HL-60 (cell line): ENCODE results near the gene LGALS4.
"Not testable (repeated sequence)": the region's sequence is repeated elsewhere in the genome, so short reads cannot be mapped to it uniquely, and the experiment has no call there.

Experiments used
- DNase-seq, 2 experiments: peaks; one replicate each; pipeline ENCODE4 v3.0.0-alpha.2; 2010 to 2020; ENCODE audit warnings: low read depth in 1 of 2, low spot score in 1 of 2
- H3K27ac ChIP-seq: fragments of 250-450 bp; sonication (Bioruptor Pico); replicated peaks from 2 replicates; pipeline ENCODE4 v1.5.1; 2020; ENCODE audit warnings: mild to moderate bottlenecking, moderate library complexity
- H3K27me3 ChIP-seq: fragments of 250-450 bp; sonication (Bioruptor Pico); 2 replicates; pipeline ENCODE4 v1.5.1; 2021; ENCODE audit warnings: mild to moderate bottlenecking, moderate library complexity; ENCODE audit not compliant: insufficient read depth, poor library complexity, severe bottlenecking
- H3K4me3 ChIP-seq: replicated peaks from 2 replicates; pipeline ENCODE4 v1.5.1; 2011; ENCODE audit warnings: mild to moderate bottlenecking, control low read depth, low read length; ENCODE audit not compliant: insufficient read depth
- GABPA ChIP-seq: IDR thresholded peaks from 2 replicates; pipeline ENCODE4 v1.6.1; 2012; ENCODE audit warnings: low read depth
- POLR2AphosphoS5 ChIP-seq: IDR thresholded peaks from 2 replicates; pipeline ENCODE4 v1.6.1; 2012; ENCODE audit warnings: low read depth
- SPI1 ChIP-seq: IDR thresholded peaks from 2 replicates; pipeline ENCODE4 v1.6.1; 2012; ENCODE audit warnings: low read depth, mild to moderate bottlenecking, borderline replicate concordance
- TF ChIP-seq, protein P1 (sequence below): IDR thresholded peaks from one replicate; pipeline ENCODE4 v1.5.1; 2011; ENCODE audit warnings: low read length, control low read depth, inconsistent platforms; ENCODE audit not compliant: insufficient read depth
- TF ChIP-seq, protein P2 (sequence below): IDR thresholded peaks from 2 replicates; pipeline ENCODE4 v1.6.1; 2012; ENCODE audit warnings: low read depth; ENCODE audit not compliant: insufficient replicate concordance

Gene LGALS4

DNA sequence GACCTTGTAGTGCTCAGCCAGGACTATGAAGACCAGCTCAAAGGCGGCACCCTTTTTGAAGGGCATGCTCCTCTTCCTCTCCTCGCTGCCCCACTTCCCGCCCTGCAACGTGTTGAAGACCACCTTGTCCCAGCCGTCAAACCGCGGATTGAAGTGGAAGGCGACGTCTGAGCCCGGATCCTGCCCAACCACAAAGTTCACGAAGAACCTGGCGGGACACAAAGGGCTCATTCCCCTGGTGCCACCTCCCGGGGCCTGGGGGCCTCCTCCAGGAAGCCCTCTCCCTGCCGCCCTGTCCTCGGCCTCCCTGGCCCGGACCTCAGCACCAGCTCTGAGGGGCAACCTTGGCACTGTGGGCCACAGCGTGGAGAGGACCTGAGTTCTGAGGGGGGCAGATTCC, 4.0 kb downstream of the LGALS4 start:
- no peak overlapping the region for H3K4me3 ChIP-seq
- no peak overlapping the region for H3K27ac ChIP-seq
- no peak for DNase-seq

DNA sequence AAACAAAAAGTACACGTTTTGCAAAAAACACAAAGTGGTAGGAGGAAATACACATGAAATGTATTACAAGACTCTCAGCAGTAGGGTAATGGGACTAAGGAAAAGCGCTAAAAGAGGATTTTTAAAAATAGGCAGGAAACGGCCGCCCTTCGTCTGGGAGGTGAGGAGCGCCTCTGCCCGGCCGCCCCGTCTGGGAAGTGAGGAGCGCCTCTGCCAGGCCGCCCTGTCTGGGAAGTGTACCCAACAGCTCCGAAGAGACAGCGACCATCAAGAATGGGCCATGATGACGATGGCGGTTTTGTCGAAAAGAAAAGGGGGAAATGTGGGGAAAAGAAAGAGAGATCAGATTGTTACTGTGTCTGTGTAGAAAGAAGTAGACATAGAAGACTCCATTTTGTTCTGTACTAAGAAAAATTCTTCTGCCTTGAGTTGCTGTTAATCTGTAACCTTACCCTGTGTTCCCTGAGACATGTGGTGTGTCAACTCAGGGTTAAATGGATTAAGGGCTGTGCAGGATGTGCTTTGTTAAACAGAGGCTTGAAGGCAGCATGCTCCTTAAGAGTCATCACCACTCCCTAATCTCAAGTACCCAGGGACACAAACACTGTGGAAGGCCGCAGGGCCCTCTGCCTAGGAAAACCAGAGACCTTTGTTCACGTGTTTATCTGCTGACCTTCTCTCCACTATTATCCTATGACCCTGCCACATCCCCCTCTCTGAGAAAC, 5.2 kb downstream of the LGALS4 start:
- DNase-seq, H3K4me3 ChIP-seq: not testable (repeated sequence)

More for the DNA sequence above, 4.0 kb downstream of the LGALS4 start:
- H3K27me3 ChIP-seq: no peaks in the 10 kb centered on the region
- TF ChIP-seq, protein P1, sequence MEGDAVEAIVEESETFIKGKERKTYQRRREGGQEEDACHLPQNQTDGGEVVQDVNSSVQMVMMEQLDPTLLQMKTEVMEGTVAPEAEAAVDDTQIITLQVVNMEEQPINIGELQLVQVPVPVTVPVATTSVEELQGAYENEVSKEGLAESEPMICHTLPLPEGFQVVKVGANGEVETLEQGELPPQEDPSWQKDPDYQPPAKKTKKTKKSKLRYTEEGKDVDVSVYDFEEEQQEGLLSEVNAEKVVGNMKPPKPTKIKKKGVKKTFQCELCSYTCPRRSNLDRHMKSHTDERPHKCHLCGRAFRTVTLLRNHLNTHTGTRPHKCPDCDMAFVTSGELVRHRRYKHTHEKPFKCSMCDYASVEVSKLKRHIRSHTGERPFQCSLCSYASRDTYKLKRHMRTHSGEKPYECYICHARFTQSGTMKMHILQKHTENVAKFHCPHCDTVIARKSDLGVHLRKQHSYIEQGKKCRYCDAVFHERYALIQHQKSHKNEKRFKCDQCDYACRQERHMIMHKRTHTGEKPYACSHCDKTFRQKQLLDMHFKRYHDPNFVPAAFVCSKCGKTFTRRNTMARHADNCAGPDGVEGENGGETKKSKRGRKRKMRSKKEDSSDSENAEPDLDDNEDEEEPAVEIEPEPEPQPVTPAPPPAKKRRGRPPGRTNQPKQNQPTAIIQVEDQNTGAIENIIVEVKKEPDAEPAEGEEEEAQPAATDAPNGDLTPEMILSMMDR: no peak
- TF ChIP-seq GABPA: no peak

GRCh38 chr19:38806371-38806770, 6.4 kb downstream of the LGALS4 start:
- Histone ChIP-seq H3K27me3 (no peaks in the 10 kb centered on the region), H3K27ac (no peak overlapping the region), H3K4me3 (no peak overlapping the region)
- DNase-seq: no peak
- no peak for TF ChIP-seq GABPA
- TF ChIP-seq, protein P1: no peak
- TF ChIP-seq, protein P2, sequence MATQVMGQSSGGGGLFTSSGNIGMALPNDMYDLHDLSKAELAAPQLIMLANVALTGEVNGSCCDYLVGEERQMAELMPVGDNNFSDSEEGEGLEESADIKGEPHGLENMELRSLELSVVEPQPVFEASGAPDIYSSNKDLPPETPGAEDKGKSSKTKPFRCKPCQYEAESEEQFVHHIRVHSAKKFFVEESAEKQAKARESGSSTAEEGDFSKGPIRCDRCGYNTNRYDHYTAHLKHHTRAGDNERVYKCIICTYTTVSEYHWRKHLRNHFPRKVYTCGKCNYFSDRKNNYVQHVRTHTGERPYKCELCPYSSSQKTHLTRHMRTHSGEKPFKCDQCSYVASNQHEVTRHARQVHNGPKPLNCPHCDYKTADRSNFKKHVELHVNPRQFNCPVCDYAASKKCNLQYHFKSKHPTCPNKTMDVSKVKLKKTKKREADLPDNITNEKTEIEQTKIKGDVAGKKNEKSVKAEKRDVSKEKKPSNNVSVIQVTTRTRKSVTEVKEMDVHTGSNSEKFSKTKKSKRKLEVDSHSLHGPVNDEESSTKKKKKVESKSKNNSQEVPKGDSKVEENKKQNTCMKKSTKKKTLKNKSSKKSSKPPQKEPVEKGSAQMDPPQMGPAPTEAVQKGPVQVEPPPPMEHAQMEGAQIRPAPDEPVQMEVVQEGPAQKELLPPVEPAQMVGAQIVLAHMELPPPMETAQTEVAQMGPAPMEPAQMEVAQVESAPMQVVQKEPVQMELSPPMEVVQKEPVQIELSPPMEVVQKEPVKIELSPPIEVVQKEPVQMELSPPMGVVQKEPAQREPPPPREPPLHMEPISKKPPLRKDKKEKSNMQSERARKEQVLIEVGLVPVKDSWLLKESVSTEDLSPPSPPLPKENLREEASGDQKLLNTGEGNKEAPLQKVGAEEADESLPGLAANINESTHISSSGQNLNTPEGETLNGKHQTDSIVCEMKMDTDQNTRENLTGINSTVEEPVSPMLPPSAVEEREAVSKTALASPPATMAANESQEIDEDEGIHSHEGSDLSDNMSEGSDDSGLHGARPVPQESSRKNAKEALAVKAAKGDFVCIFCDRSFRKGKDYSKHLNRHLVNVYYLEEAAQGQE: no peak
- no peak for TF ChIP-seq POLR2AphosphoS5
- TF ChIP-seq SPI1: no peak

More for the DNA sequence above, 5.2 kb downstream of the LGALS4 start:
- not testable (repeated sequence) for H3K27me3 ChIP-seq, H3K27ac ChIP-seq

- Histone ChIP-seq H3K27ac (no peak overlapping the region), H3K27me3 (no peaks in the 10 kb centered on the region), H3K4me3 (no peak overlapping the region)
- TF ChIP-seq, protein P1: no peak
- TF ChIP-seq, protein P2: no peak
- TF ChIP-seq GABPA: no peak
- 0 out of 2 replicates have a peak, but pooled peaks have one; percentile 3 for TF ChIP-seq SPI1
- no peak for DNase-seq
Observed at GRCh38 chr19:38805180-38805579, 7.6 kb downstream of the LGALS4 start.
